ENCODE measurements around the gene FSTL1.

FSTL1 gene

GRCh38 chr3:120399372-120399771, 51.4 kb downstream of the FSTL1 start:
- Histone ChIP-seq H3K36me3 (no peaks in the 10 kb centered on the region), H3K27me3 (peaks cover 11% of the 10 kb centered on the region; the same call in 1 of the 2 replicates), H3K4me3 (ENCODE audit: low read depth, low read length) (no peak overlapping the region), H3K4me1 (no peaks in the 10 kb centered on the region), H3K9me3 (no peaks in the 10 kb centered on the region)
- TF ChIP-seq CTCF (IDR thresholded peaks at IDR 0.05; ENCODE audit: low read depth, low read length), result no peak
- DNase-seq, result no peak

GRCh38 chr3:120396469-120396868, 54.3 kb downstream of the FSTL1 start:
- Histone ChIP-seq H3K27me3 (peaks cover 11% of the 10 kb centered on the region; the same call in 1 of the 2 replicates), H3K4me3 (ENCODE audit: low read depth, low read length) (no peak overlapping the region), H3K9me3 (no peaks in the 10 kb centered on the region), H3K4me1 (no peaks in the 10 kb centered on the region), H3K36me3 (no peaks in the 10 kb centered on the region)
- DNase-seq, result no peak
- TF ChIP-seq CTCF (IDR thresholded peaks at IDR 0.05; ENCODE audit: low read depth, low read length), result no peak

- TF ChIP-seq CTCF (IDR thresholded peaks at IDR 0.05; ENCODE audit: low read depth, low read length), result no peak
- Histone ChIP-seq H3K36me3 (no peaks in the 10 kb centered on the region), H3K4me3 (ENCODE audit: low read depth, low read length) (no peak overlapping the region), H3K9me3 (no peaks in the 10 kb centered on the region), H3K4me1 (no peaks in the 10 kb centered on the region), H3K27me3 (peaks cover 11% of the 10 kb centered on the region; the same call in 1 of the 2 replicates)
- DNase-seq, result no peak
These were observed 56.4 kb downstream of the FSTL1 start for GRCh38 chr3:120394347-120394746.

GRCh38 chr3:120393761-120394160, 57.0 kb downstream of the FSTL1 start:
- Histone ChIP-seq H3K27me3 (peaks cover 11% of the 10 kb centered on the region; the same call in 1 of the 2 replicates), H3K4me1 (no peaks in the 10 kb centered on the region), H3K36me3 (no peaks in the 10 kb centered on the region), H3K9me3 (no peaks in the 10 kb centered on the region), H3K4me3 (ENCODE audit: low read depth, low read length) (no peak overlapping the region)
- DNase-seq, result no peak
- no peak for TF ChIP-seq CTCF (IDR thresholded peaks at IDR 0.05; ENCODE audit: low read depth, low read length)

- no peak for TF ChIP-seq CTCF (IDR thresholded peaks at IDR 0.05; ENCODE audit: low read depth, low read length)
- no peaks in the 10 kb centered on the region for H3K9me3 ChIP-seq
- DNase-seq, result no peak
- H3K36me3 ChIP-seq, result no peaks in the 10 kb centered on the region
- H3K4me1 ChIP-seq, result no peaks in the 10 kb centered on the region
- peaks cover 11% of the 10 kb centered on the region; the same call in 1 of the 2 replicates for H3K27me3 ChIP-seq
- H3K4me3 ChIP-seq (ENCODE audit: low read depth, low read length), result no peak overlapping the region
These were observed 57.5 kb downstream of the FSTL1 start for GRCh38 chr3:120393243-120393642.

GRCh38 chr3:120382941-120383447, 67.8 kb downstream of the FSTL1 start:
- peaks cover 4% of the 10 kb centered on the region; the same call in 1 of the 2 replicates for H3K27me3 ChIP-seq
- no peaks in the 10 kb centered on the region for H3K36me3 ChIP-seq
- H3K4me1 ChIP-seq, result no peaks in the 10 kb centered on the region
- no peaks in the 10 kb centered on the region; the same call in 1 of the 2 replicates for H3K9me3 ChIP-seq
- DNase-seq, result no peak
- no peak for TF ChIP-seq CTCF (IDR thresholded peaks at IDR 0.05; ENCODE audit: low read depth, low read length)
- no peak overlapping the region for H3K4me3 ChIP-seq (ENCODE audit: low read depth, low read length)

Data from BE2C (cell line).